Measurements from ENCODE around the gene RGL2. TPM values are rescaled to one million over a fixed set of nuclear protein-coding genes. Genes with fewer than 3 reads are reported as not detected.

RGL2 gene
- total RNA-seq, 1 experiment from 2014 or later: 35.1 TPM

- no peak overlapping the region for H3K4me3 ChIP-seq (ENCODE audit: low read length)
- peaks cover 21% of the 10 kb centered on the region for H3K4me1 ChIP-seq (ENCODE audit: low read length)
- H3K9ac ChIP-seq (ENCODE audit: low read length): no peak overlapping the region
- no peaks in the 10 kb centered on the region for H3K27me3 ChIP-seq (ENCODE audit: low read length)
- H4K20me1 ChIP-seq (ENCODE audit: insufficient read depth, low read depth, low read length): 0 out of 2 replicates have a peak, but pooled peaks cover 7% of the 10 kb centered on the region
- H3K9me2 ChIP-seq (replicated peaks; ENCODE audit: insufficient read depth, low read length): no peaks in the 10 kb centered on the region
- H3K27ac ChIP-seq (ENCODE audit: low read length): no peak overlapping the region
- no peak overlapping the region for H2AFZ ChIP-seq (ENCODE audit: low read length)
- H3K36me3 ChIP-seq (ENCODE audit: insufficient read depth, low read length): peaks cover 12% of the 10 kb centered on the region; the same call in 1 of the 2 replicates
- DNase-seq: no peak
- no peaks in the 10 kb centered on the region for H3K9me3 ChIP-seq (ENCODE audit: low read length)
- no peak overlapping the region for H3K4me2 ChIP-seq (ENCODE audit: low read depth, low read length, poor library complexity, severe bottlenecking)
- H3K79me2 ChIP-seq (ENCODE audit: low read length): peaks cover 26% of the 10 kb centered on the region
Measured at GRCh38 chr6:33301877-33302276, 3.1 kb upstream of the RGL2 start.

- Histone ChIP-seq H4K20me1 (ENCODE audit: insufficient read depth, low read depth, low read length) (no peaks in the 10 kb centered on the region), H3K9me3 (ENCODE audit: low read length) (no peaks in the 10 kb centered on the region), H3K9me2 (replicated peaks; ENCODE audit: insufficient read depth, low read length) (no peaks in the 10 kb centered on the region), H3K9ac (ENCODE audit: low read length) (peak overlapping the region; percentile 84), H3K27me3 (ENCODE audit: low read length) (no peaks in the 10 kb centered on the region), H3K27ac (ENCODE audit: low read length) (peak overlapping the region; percentile 92), H3K4me3 (ENCODE audit: low read length) (peak overlapping the region; percentile 74), H2AFZ (ENCODE audit: low read length) (no peak overlapping the region), H3K79me2 (ENCODE audit: low read length) (peaks cover 19% of the 10 kb centered on the region), H3K36me3 (ENCODE audit: insufficient read depth, low read length) (peaks cover 3% of the 10 kb centered on the region; the same call in 1 of the 2 replicates), H3K4me1 (ENCODE audit: low read length) (peaks cover 20% of the 10 kb centered on the region), H3K4me2 (ENCODE audit: low read depth, low read length, poor library complexity, severe bottlenecking) (peak overlapping the region; percentile 79)
- peak; percentile 97 for DNase-seq
Measured at GRCh38 chr6:33299237-33299944, 649 bp upstream of the RGL2 start.

- Histone ChIP-seq H3K9ac (ENCODE audit: low read length) (peak overlapping the region; percentile 84), H2AFZ (ENCODE audit: low read length) (0 out of 2 replicates have a peak overlapping the region, but pooled peaks have one; percentile 23), H3K79me2 (ENCODE audit: low read length) (peaks cover 19% of the 10 kb centered on the region)
Measured at GRCh38 chr6:33297956-33298772, 578 bp downstream of the RGL2 start.

GRCh38 chr6:33297406-33297955, 1.3 kb downstream of the RGL2 start:
- Histone ChIP-seq H3K4me3 (ENCODE audit: low read length) (peak overlapping the region; percentile 74), H3K36me3 (ENCODE audit: insufficient read depth, low read length) (peaks cover 3% of the 10 kb centered on the region; the same call in 1 of the 2 replicates), H4K20me1 (ENCODE audit: insufficient read depth, low read depth, low read length) (no peaks in the 10 kb centered on the region), H3K27me3 (ENCODE audit: low read length) (no peaks in the 10 kb centered on the region), H3K9me3 (ENCODE audit: low read length) (no peaks in the 10 kb centered on the region), H2AFZ (ENCODE audit: low read length) (peak overlapping the region; percentile 24; the same call in 1 of the 2 replicates), H3K27ac (ENCODE audit: low read length) (peak overlapping the region; percentile 92), H3K79me2 (ENCODE audit: low read length) (peaks cover 19% of the 10 kb centered on the region), H3K9me2 (replicated peaks; ENCODE audit: insufficient read depth, low read length) (no peaks in the 10 kb centered on the region), H3K4me1 (ENCODE audit: low read length) (peaks cover 20% of the 10 kb centered on the region), H3K9ac (ENCODE audit: low read length) (peak overlapping the region; percentile 84), H3K4me2 (ENCODE audit: low read depth, low read length, poor library complexity, severe bottlenecking) (peak overlapping the region; percentile 79)
- DNase-seq: peak; percentile 72

More at GRCh38 chr6:33297956-33298772, 578 bp downstream of the RGL2 start:
- no peaks in the 10 kb centered on the region for H3K9me2 ChIP-seq (replicated peaks; ENCODE audit: insufficient read depth, low read length)
- H3K4me2 ChIP-seq (ENCODE audit: low read depth, low read length, poor library complexity, severe bottlenecking): peak overlapping the region; percentile 79
- peaks cover 3% of the 10 kb centered on the region; the same call in 1 of the 2 replicates for H3K36me3 ChIP-seq (ENCODE audit: insufficient read depth, low read length)
- H3K4me1 ChIP-seq (ENCODE audit: low read length): peaks cover 20% of the 10 kb centered on the region
- no peaks in the 10 kb centered on the region for H4K20me1 ChIP-seq (ENCODE audit: insufficient read depth, low read depth, low read length)
- peak overlapping the region; percentile 74 for H3K4me3 ChIP-seq (ENCODE audit: low read length)
- no peaks in the 10 kb centered on the region for H3K27me3 ChIP-seq (ENCODE audit: low read length)
- DNase-seq: peak; percentile 92
- no peaks in the 10 kb centered on the region for H3K9me3 ChIP-seq (ENCODE audit: low read length)
- H3K27ac ChIP-seq (ENCODE audit: low read length): peak overlapping the region; percentile 92

GRCh38 chr6:33296797-33297405, 1.8 kb downstream of the RGL2 start:
- Histone ChIP-seq H3K4me1 (ENCODE audit: low read length) (peaks cover 20% of the 10 kb centered on the region), H2AFZ (ENCODE audit: low read length) (no peak overlapping the region; the same call in 1 of the 2 replicates), H3K4me2 (ENCODE audit: low read depth, low read length, poor library complexity, severe bottlenecking) (peak overlapping the region; percentile 79), H3K9ac (ENCODE audit: low read length) (peak overlapping the region; percentile 84), H3K36me3 (ENCODE audit: insufficient read depth, low read length) (peaks cover 3% of the 10 kb centered on the region; the same call in 1 of the 2 replicates), H3K4me3 (ENCODE audit: low read length) (peak overlapping the region; percentile 74), H4K20me1 (ENCODE audit: insufficient read depth, low read depth, low read length) (no peaks in the 10 kb centered on the region), H3K9me3 (ENCODE audit: low read length) (no peaks in the 10 kb centered on the region), H3K9me2 (replicated peaks; ENCODE audit: insufficient read depth, low read length) (no peaks in the 10 kb centered on the region), H3K27me3 (ENCODE audit: low read length) (no peaks in the 10 kb centered on the region), H3K79me2 (ENCODE audit: low read length) (peaks cover 19% of the 10 kb centered on the region), H3K27ac (ENCODE audit: low read length) (peak overlapping the region; percentile 92)
- no peak for DNase-seq

GRCh38 chr6:33295621-33296369, 2.9 kb downstream of the RGL2 start:
- Histone ChIP-seq H3K4me3 (ENCODE audit: low read length) (no peak overlapping the region), H3K36me3 (ENCODE audit: insufficient read depth, low read length) (peaks cover 9% of the 10 kb centered on the region; the same call in 1 of the 2 replicates), H2AFZ (ENCODE audit: low read length) (no peak overlapping the region), H3K27me3 (ENCODE audit: low read length) (no peaks in the 10 kb centered on the region), H3K79me2 (ENCODE audit: low read length) (peaks cover 27% of the 10 kb centered on the region), H3K9me3 (ENCODE audit: low read length) (no peaks in the 10 kb centered on the region), H3K27ac (ENCODE audit: low read length) (no peak overlapping the region), H3K4me1 (ENCODE audit: low read length) (peaks cover 27% of the 10 kb centered on the region), H4K20me1 (ENCODE audit: insufficient read depth, low read depth, low read length) (no peaks in the 10 kb centered on the region), H3K9me2 (replicated peaks; ENCODE audit: insufficient read depth, low read length) (no peaks in the 10 kb centered on the region), H3K4me2 (ENCODE audit: low read depth, low read length, poor library complexity, severe bottlenecking) (no peak overlapping the region), H3K9ac (ENCODE audit: low read length) (no peak overlapping the region)
- DNase-seq: no peak

- no peak overlapping the region for H3K4me3 ChIP-seq (ENCODE audit: low read length)
- no peaks in the 10 kb centered on the region for H3K9me3 ChIP-seq (ENCODE audit: low read length)
- H3K36me3 ChIP-seq (ENCODE audit: insufficient read depth, low read length): peaks cover 10% of the 10 kb centered on the region; the same call in 1 of the 2 replicates
- no peaks in the 10 kb centered on the region for H3K27me3 ChIP-seq (ENCODE audit: low read length)
- H3K9ac ChIP-seq (ENCODE audit: low read length): no peak overlapping the region
- no peak overlapping the region for H3K4me2 ChIP-seq (ENCODE audit: low read depth, low read length, poor library complexity, severe bottlenecking)
- H3K4me1 ChIP-seq (ENCODE audit: low read length): peaks cover 26% of the 10 kb centered on the region
- H2AFZ ChIP-seq (ENCODE audit: low read length): no peak overlapping the region
- peaks cover 36% of the 10 kb centered on the region for H3K79me2 ChIP-seq (ENCODE audit: low read length)
- H4K20me1 ChIP-seq (ENCODE audit: insufficient read depth, low read depth, low read length): no peaks in the 10 kb centered on the region
- no peak for DNase-seq
- no peaks in the 10 kb centered on the region for H3K9me2 ChIP-seq (replicated peaks; ENCODE audit: insufficient read depth, low read length)
- no peak overlapping the region for H3K27ac ChIP-seq (ENCODE audit: low read length)
Measured at GRCh38 chr6:33294086-33294823, 4.5 kb downstream of the RGL2 start.

All from Karpas-422 (cell line).